HCT116 (cell line): ENCODE results near the gene IL20RA. TPM values are rescaled to one million over a fixed set of nuclear protein-coding genes. Genes with fewer than 3 reads are reported as not detected.

Experiments
- ATAC-seq: fragments of 200-7000 bp; cut with Tn5 transposase; 2 replicates; pipeline ENCODE4 v1.9.1; 2020; ENCODE audit warnings: mild to moderate bottlenecking, moderate library complexity
- BruUV-seq: library from RNA; stranded (reverse); fragments of 400-500 nt; replicated peaks from 2 replicates; lab custom pipeline; 2021; lab: Mats Ljungman, UMichigan
- CTCF ChIA-PET: fragments of 300-600 bp; sonication (Branson Sonifier 250); formaldehyde crosslinking; loops from one replicate; lab custom pipeline; 2021; ENCODE audit warnings: antibody characterized with exemption; lab: Charles Lee
- POLR2A ChIA-PET: fragments of 300-600, 350-600 bp; sonication (Branson Sonifier 250); formaldehyde crosslinking; loops from one replicate; lab custom pipeline; 2021; ENCODE audit warnings: antibody characterized with exemption; lab: Charles Lee
- RAD21 ChIA-PET, 2 experiments: fragments of 300-600 bp; sonication (Branson Sonifier 250); formaldehyde crosslinking; loops; one replicate each; lab custom pipeline; 2023; ENCODE audit warnings: low total read pairs in 2 of 2; ENCODE audit not compliant: uncharacterized antibody in 2 of 2, unreplicated experiment in 2 of 2, low non-redundant PET in 1 of 2; lab: Charles Lee
- DNase-seq: peaks from one replicate; pipeline ENCODE4 v3.0.0-alpha.2; 2010; ENCODE audit warnings: low read depth, low spot score
- H2AFZ ChIP-seq: fragments of 200-600 bp; shearing (Covaris generic), sonication (generic); 2 replicates; pipeline ENCODE4 v1.6.1; 2017; ENCODE audit warnings: low read depth, mixed run types, mixed read lengths, antibody characterized with exemption, low read length; ENCODE audit not compliant: poor library complexity, severe bottlenecking
- H3K27ac ChIP-seq: 2 replicates; pipeline ENCODE4 v1.5.1; 2012; ENCODE audit warnings: low read depth, low read length
- H3K27me3 ChIP-seq: fragments of 200-600 bp; sonication (generic); 2 replicates; pipeline ENCODE4 v1.6.1; 2016; ENCODE audit warnings: mixed run types, low read length, mixed read lengths; ENCODE audit not compliant: insufficient read depth
- H3K36me3 ChIP-seq, 2 experiments: fragments of 200-500 bp in 1 of 2; fragments of 200-600 bp in 1 of 2; sonication (Bioruptor generic) in 1 of 2; sonication (generic) in 1 of 2; 2 replicates each; pipeline versions ENCODE4 v1.5.1 to v1.6.1; 2014 to 2016; ENCODE audit warnings: low read length in 2 of 2, inconsistent platforms in 1 of 2, mixed read lengths in 1 of 2, mixed run types in 1 of 2; ENCODE audit not compliant: insufficient read depth in 2 of 2, control insufficient read depth in 1 of 2
- H3K4me1 ChIP-seq, 2 experiments: fragments of 200-600 bp in 1 of 2; sonication (generic) in 1 of 2; 2 replicates each; pipeline versions ENCODE4 v1.5.1 to v1.6.1; 2012 to 2017; ENCODE audit warnings: low read length in 2 of 2, inconsistent platforms in 1 of 2, mild to moderate bottlenecking in 1 of 2, mixed read lengths in 1 of 2, mixed run types in 1 of 2, moderate library complexity in 1 of 2; ENCODE audit not compliant: insufficient read depth in 2 of 2, control insufficient read depth in 1 of 2
- H3K4me2 ChIP-seq: fragments of 200-600 bp; sonication (generic); 2 replicates; pipeline ENCODE4 v1.6.1; 2017; ENCODE audit warnings: mixed run types, low read length, mixed read lengths
- H3K4me3 ChIP-seq, 2 experiments: fragments of 200-600 bp in 1 of 2; sonication (generic) in 1 of 2; replicated peaks in 1 of 2; 2 replicates each; pipeline ENCODE4 v1.5.1; 2011 to 2016; ENCODE audit warnings: low read length in 2 of 2, control low read depth in 1 of 2, low read depth in 1 of 2, mild to moderate bottlenecking in 1 of 2, mixed read lengths in 1 of 2, mixed run types in 1 of 2
- H3K79me2 ChIP-seq: fragments of 200-600 bp; sonication (generic); 2 replicates; pipeline ENCODE4 v1.6.1; 2017; ENCODE audit warnings: mild to moderate bottlenecking, mixed run types, low read length, moderate library complexity, mixed read lengths; ENCODE audit not compliant: insufficient read depth
- H3K9ac ChIP-seq: fragments of 200-600 bp; sonication (generic); 2 replicates; pipeline ENCODE4 v1.6.1; 2016; ENCODE audit warnings: low read length, mixed read lengths
- H3K9me2 ChIP-seq: fragments of 200-600 bp; sonication (generic), shearing (Covaris generic); 2 replicates; pipeline ENCODE4 v1.6.1; 2017; ENCODE audit warnings: mixed run types, mild to moderate bottlenecking, moderate library complexity; ENCODE audit not compliant: insufficient read depth
- H3K9me3 ChIP-seq, 2 experiments: fragments of 200-500 bp in 1 of 2; fragments of 200-600 bp in 1 of 2; sonication (Bioruptor generic) in 1 of 2; sonication (generic) in 1 of 2; 2 replicates each; pipeline ENCODE4 v1.6.1; 2014 to 2017; ENCODE audit warnings: low read length in 2 of 2, mixed read lengths in 2 of 2, inconsistent platforms in 1 of 2, low read depth in 1 of 2, mild to moderate bottlenecking in 1 of 2, mixed run types in 1 of 2, moderate library complexity in 1 of 2; ENCODE audit not compliant: control insufficient read depth in 1 of 2, insufficient read depth in 1 of 2
- H4K20me1 ChIP-seq: fragments of 200-600 bp; sonication (generic), shearing (Covaris generic); 2 replicates; pipeline ENCODE4 v1.6.1; 2017; ENCODE audit warnings: mixed run types, mild to moderate bottlenecking, moderate library complexity; ENCODE audit not compliant: insufficient read depth
- CBX3 ChIP-seq: IDR thresholded peaks from 2 replicates; pipeline ENCODE4 v1.6.1; 2012; ENCODE audit warnings: low read depth
- CEBPB ChIP-seq: IDR thresholded peaks from 2 replicates; pipeline ENCODE4 v1.6.1; 2012; ENCODE audit warnings: low read depth
- CTCF ChIP-seq, 3 experiments: fragments of 200-600 bp in 1 of 3; sonication (generic) in 1 of 3; IDR thresholded peaks in 2 of 3; conservative IDR thresholded peaks in 1 of 3; 2 replicates each; pipeline ENCODE4 v1.5.1; 2012 to 2017; ENCODE audit warnings: low read depth in 2 of 3, low read length in 2 of 3, antibody characterized with exemption in 1 of 3, borderline replicate concordance in 1 of 3, control low read depth in 1 of 3, mild to moderate bottlenecking in 1 of 3, mixed read lengths in 1 of 3, mixed run types in 1 of 3, moderate library complexity in 1 of 3; ENCODE audit not compliant: insufficient read depth in 1 of 3
- ELF1 ChIP-seq: IDR thresholded peaks from 2 replicates; pipeline ENCODE4 v1.6.1; 2012; ENCODE audit warnings: low read depth, borderline replicate concordance
- EZH2 ChIP-seq: fragments of 200-600 bp; sonication (generic); IDR thresholded peaks from 2 replicates; pipeline ENCODE4 v1.6.1; 2017; ENCODE audit warnings: antibody characterized with exemption, mixed run types
- EZH2phosphoT487 ChIP-seq: fragments of 200-600 bp; IDR thresholded peaks from 2 replicates; pipeline ENCODE4 v1.6.1; 2018; ENCODE audit warnings: antibody characterized with exemption, borderline replicate concordance
- FOSL1 ChIP-seq: IDR thresholded peaks from 2 replicates; pipeline ENCODE4 v1.6.1; 2012; ENCODE audit warnings: low read depth
- REST ChIP-seq: IDR thresholded peaks from 2 replicates; pipeline ENCODE4 v1.6.1; 2012; ENCODE audit warnings: low read depth
- TCF7L2 ChIP-seq: IDR thresholded peaks from 2 replicates; pipeline ENCODE4 v1.7.0; 2011; ENCODE audit warnings: borderline replicate concordance, inconsistent platforms; ENCODE audit not compliant: insufficient read depth, insufficient read length; ENCODE audit errors: extremely low read depth
- YY1 ChIP-seq: IDR thresholded peaks from 2 replicates; pipeline ENCODE4 v1.6.1; 2011; ENCODE audit warnings: low read length, low read depth, moderate library complexity, mild to moderate bottlenecking; ENCODE audit not compliant: insufficient replicate concordance; ENCODE audit errors: extremely low read depth
- ZBTB33 ChIP-seq: IDR thresholded peaks from 2 replicates; pipeline ENCODE4 v1.6.1; 2011; ENCODE audit warnings: mild to moderate bottlenecking, low read length, moderate library complexity; ENCODE audit not compliant: insufficient replicate concordance; ENCODE audit errors: extremely low read depth
- ZFX ChIP-seq: fragments of 450-650 bp; IDR thresholded peaks from 2 replicates; pipeline ENCODE4 v1.6.1; 2017
- ZNF274 ChIP-seq: fragments of 200-500 bp; sonication (Bioruptor generic); IDR thresholded peaks from 2 replicates; pipeline ENCODE4 v1.6.1; 2014; ENCODE audit warnings: mild to moderate bottlenecking, low read depth, low read length, inconsistent platforms
- intact Hi-C: fragments of 100-400 bp; cut with micrococcal nuclease; formaldehyde crosslinking; loops from 2 replicates; pipeline ENCODE4 v1.10.0; 2022
- total RNA-seq: library from RNA; stranded (reverse); gene quantifications from one replicate; pipeline ENCODE4 v1.2.1, GENCODE V29; 2021; ENCODE audit not compliant: unreplicated experiment

IL20RA gene
- total RNA-seq, 1 experiment from 2014 or later, result 1.1 TPM

GRCh38 chr6:137070303-137070702 lies 25.5 kb upstream of the IL20RA start:
- no peaks in the 10 kb centered on the region for H3K79me2 ChIP-seq
- no peak overlapping the region for H3K4me3 ChIP-seq
- intact Hi-C loops, result no loop called here
- H2AFZ ChIP-seq, result no peak overlapping the region
- DNase-seq (no peak), ATAC-seq (no peak)
- H3K4me2 ChIP-seq, result no peak overlapping the region
- POLR2A ChIA-PET, result no interaction called here
- H3K27me3 ChIP-seq, result no peaks in the 10 kb centered on the region
- H3K9ac ChIP-seq, result no peak overlapping the region
- RAD21 ChIA-PET, result no interaction called here
- no peak overlapping the region for H3K27ac ChIP-seq
- no TSS peak for BruUV-seq
- H3K36me3 ChIP-seq, result no peaks in the 10 kb centered on the region
- H3K9me2 ChIP-seq, result no peaks in the 10 kb centered on the region
- no peaks in the 10 kb centered on the region for H3K4me1 ChIP-seq
- CTCF ChIA-PET, result no interaction called here
- TF ChIP-seq EZH2phosphoT487, result no peak
- TF ChIP-seq ELF1, result no peak
- no peaks in the 10 kb centered on the region for H3K9me3 ChIP-seq
- H4K20me1 ChIP-seq, result no peaks in the 10 kb centered on the region

GRCh38 chr6:137067399-137067798 lies 22.6 kb upstream of the IL20RA start:
- Histone ChIP-seq H2AFZ (no peak overlapping the region), H3K4me2 (no peak overlapping the region), H3K36me3 (no peaks in the 10 kb centered on the region), H3K27ac (no peak overlapping the region), H3K9me2 (no peaks in the 10 kb centered on the region), H3K27me3 (no peaks in the 10 kb centered on the region), H3K9ac (no peak overlapping the region), H3K9me3 (no peaks in the 10 kb centered on the region), H3K4me1 (no peaks in the 10 kb centered on the region), H3K79me2 (no peaks in the 10 kb centered on the region), H3K4me3 (no peak overlapping the region), H4K20me1 (no peaks in the 10 kb centered on the region)
- POLR2A ChIA-PET, result no interaction called here
- DNase-seq, result no peak
- intact Hi-C loops, result no loop called here
- RAD21 ChIA-PET, result no interaction called here
- ATAC-seq, result no peak
- CTCF ChIA-PET, result no interaction called here
- no TSS peak for BruUV-seq
- TF ChIP-seq TCF7L2 (no peak), ZFX (no peak), FOSL1 (no peak), ZBTB33 (no peak), YY1 (no peak), ELF1 (no peak), ZNF274 (no peak), CEBPB (no peak), EZH2 (no peak), CTCF (IDR thresholded peaks at IDR 0.05 in 2 of 3, conservative IDR thresholded peaks at IDR 0.05 in 1 of 3; ENCODE audit: borderline replicate concordance in 1 of 3, insufficient read depth in 1 of 3, low read depth in 2 of 3, low read length in 2 of 3) (no peak), REST (no peak), CBX3 (no peak)
